ENCODE results near the gene PPP2R2C. TPM values are rescaled to one million over a fixed set of nuclear protein-coding genes. Genes with fewer than 3 reads are reported as not detected.

Gene PPP2R2C
- total and polyA plus RNA-seq, 2 donors = 5.4 to 6.4 TPM

DNA sequence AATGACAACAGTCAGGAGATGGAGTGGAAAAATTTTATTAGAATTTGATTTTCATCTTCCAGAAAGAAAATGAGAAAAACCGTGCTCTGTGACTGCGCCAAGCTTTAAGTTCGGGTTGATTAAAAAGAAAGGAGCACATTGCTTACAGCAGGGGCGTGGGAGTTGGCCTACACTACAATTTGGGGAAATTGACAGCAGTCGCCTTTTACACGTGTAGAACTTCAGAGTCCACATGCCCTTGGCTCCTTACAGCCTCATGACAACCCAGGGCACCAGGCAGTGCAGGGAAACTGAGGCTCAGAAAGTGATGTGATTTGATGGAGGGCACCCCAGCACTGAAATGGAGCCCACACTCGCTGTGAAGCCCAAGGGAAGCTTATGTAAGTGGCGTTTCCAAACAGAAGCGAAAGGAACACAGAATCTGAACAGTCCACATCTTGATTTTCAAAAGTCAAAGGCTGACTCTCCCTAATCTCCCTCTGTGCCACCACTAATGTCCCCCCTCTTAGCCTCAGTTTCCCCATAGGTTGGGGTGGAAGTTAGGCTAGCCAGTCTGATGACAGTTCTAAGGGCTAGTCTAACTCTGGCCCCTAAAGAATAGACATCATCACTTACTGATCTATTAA is 5.5 kb downstream of the PPP2R2C start:
- H3K27ac ChIP-seq (ENCODE audit: low read depth in 1 of 2, low read length in 1 of 2) = no peak overlapping the region
- no peaks in the 10 kb centered on the region for H3K4me1 ChIP-seq (ENCODE audit: control insufficient read depth in 2 of 2, insufficient read depth in 2 of 2, low read length in 2 of 2)
- H3K9me3 ChIP-seq (ENCODE audit: control insufficient read depth in 2 of 2, insufficient read depth in 1 of 2, low read length in 1 of 2) = no peaks in the 10 kb centered on the region
- 80% methylated on average over 9 of the region's 9 CpGs for WGBS
- no peak for DNase-seq (ENCODE audit: low read depth in 6 of 9, low spot score in 9 of 9)
- H3K4me3 ChIP-seq (ENCODE audit: low read length in 2 of 2) = no peak overlapping the region
- peaks cover 22 to 38% of the 10 kb centered on the region in 2 donors for H3K27me3 ChIP-seq (ENCODE audit: control insufficient read depth in 2 of 2, insufficient read depth in 1 of 2, low read length in 1 of 2)
- H3K36me3 ChIP-seq (ENCODE audit: control insufficient read depth in 2 of 2, insufficient read depth in 2 of 2, low read length in 1 of 2) = no peaks in the 10 kb centered on the region

DNA sequence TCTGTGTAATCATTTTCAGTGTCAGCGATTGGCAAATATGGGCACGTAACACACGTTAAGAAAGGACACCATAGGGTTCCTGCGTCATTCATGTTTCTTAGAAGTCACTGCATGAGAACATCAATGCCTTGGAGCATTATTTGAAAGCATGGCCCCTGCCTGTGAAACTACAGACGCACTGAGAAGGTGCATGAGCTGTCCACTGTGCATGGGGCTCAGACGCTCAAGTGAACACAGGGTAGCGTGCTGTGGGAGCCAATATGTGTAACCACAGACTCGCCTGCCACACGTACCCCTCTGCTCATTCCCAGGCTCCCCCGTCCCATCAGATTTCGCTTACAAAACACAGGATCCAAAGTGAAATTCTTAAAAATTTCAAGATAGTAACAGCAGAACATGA is 6.5 kb downstream of the PPP2R2C start:
- H3K27ac ChIP-seq (ENCODE audit: low read depth in 1 of 2, low read length in 1 of 2) = no peak overlapping the region
- H3K4me1 ChIP-seq (ENCODE audit: control insufficient read depth in 2 of 2, insufficient read depth in 2 of 2, low read length in 2 of 2) = no peaks in the 10 kb centered on the region
- no peak for DNase-seq (ENCODE audit: low read depth in 6 of 9, low spot score in 9 of 9)
- peaks cover 13 to 29% of the 10 kb centered on the region in 2 donors for H3K27me3 ChIP-seq (ENCODE audit: control insufficient read depth in 2 of 2, insufficient read depth in 1 of 2, low read length in 1 of 2)
- WGBS = 88% methylated on average over 11 of the region's 11 CpGs
- no peaks in the 10 kb centered on the region for H3K36me3 ChIP-seq (ENCODE audit: control insufficient read depth in 2 of 2, insufficient read depth in 2 of 2, low read length in 1 of 2)
- H3K9me3 ChIP-seq (ENCODE audit: control insufficient read depth in 2 of 2, insufficient read depth in 1 of 2, low read length in 1 of 2) = no peaks in the 10 kb centered on the region
- H3K4me3 ChIP-seq (ENCODE audit: low read length in 2 of 2) = no peak overlapping the region

DNA sequence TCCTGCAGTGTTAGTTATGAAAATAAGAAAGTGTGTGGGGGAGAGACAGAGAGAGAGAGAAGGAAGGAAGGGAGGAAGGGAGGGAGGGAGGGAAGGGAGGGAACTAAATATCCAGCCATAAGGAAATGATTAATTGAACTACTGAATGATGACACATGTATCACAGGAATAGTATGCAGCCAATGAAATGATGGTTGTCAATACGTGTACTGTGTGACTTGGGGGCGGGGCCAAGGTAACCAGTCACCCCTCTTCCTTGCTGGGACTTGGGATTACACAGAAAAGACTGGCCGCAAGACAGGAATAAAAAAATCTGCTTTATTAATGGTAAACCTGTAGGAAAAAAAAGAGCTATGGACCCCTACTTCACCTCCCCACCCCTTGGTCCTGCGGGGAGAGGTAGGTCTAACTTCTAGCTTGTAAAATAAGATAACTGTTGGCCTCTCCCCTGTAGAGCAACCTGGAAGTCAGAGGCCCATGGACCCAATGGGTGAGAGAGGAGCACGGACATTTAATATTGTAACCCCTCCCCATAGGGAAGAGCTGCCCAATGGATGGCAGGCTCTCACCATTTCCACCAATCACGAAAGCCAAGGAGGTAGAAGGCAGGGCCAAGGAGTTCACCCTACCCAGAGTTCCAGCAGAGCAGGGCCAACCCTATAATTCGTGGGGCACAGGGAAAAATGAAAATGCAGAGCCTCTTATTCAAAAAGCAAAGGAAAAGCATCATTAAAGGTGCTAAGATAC is 7.4 kb downstream of the PPP2R2C start:
- no peaks in the 10 kb centered on the region for H3K4me1 ChIP-seq (ENCODE audit: control insufficient read depth in 2 of 2, insufficient read depth in 2 of 2, low read length in 2 of 2)
- DNase-seq (ENCODE audit: low read depth in 6 of 9, low spot score in 9 of 9) = no peak
- H3K27me3 ChIP-seq (ENCODE audit: control insufficient read depth in 2 of 2, insufficient read depth in 1 of 2, low read length in 1 of 2) = peaks cover 4 to 19% of the 10 kb centered on the region in 2 donors
- H3K36me3 ChIP-seq (ENCODE audit: control insufficient read depth in 2 of 2, insufficient read depth in 2 of 2, low read length in 1 of 2) = no peaks in the 10 kb centered on the region
- WGBS = 89% methylated on average over 7 of the region's 7 CpGs
- no peak overlapping the region for H3K27ac ChIP-seq (ENCODE audit: low read depth in 1 of 2, low read length in 1 of 2)
- no peak overlapping the region for H3K4me3 ChIP-seq (ENCODE audit: low read length in 2 of 2)
- H3K9me3 ChIP-seq (ENCODE audit: control insufficient read depth in 2 of 2, insufficient read depth in 1 of 2, low read length in 1 of 2) = no peaks in the 10 kb centered on the region

DNA sequence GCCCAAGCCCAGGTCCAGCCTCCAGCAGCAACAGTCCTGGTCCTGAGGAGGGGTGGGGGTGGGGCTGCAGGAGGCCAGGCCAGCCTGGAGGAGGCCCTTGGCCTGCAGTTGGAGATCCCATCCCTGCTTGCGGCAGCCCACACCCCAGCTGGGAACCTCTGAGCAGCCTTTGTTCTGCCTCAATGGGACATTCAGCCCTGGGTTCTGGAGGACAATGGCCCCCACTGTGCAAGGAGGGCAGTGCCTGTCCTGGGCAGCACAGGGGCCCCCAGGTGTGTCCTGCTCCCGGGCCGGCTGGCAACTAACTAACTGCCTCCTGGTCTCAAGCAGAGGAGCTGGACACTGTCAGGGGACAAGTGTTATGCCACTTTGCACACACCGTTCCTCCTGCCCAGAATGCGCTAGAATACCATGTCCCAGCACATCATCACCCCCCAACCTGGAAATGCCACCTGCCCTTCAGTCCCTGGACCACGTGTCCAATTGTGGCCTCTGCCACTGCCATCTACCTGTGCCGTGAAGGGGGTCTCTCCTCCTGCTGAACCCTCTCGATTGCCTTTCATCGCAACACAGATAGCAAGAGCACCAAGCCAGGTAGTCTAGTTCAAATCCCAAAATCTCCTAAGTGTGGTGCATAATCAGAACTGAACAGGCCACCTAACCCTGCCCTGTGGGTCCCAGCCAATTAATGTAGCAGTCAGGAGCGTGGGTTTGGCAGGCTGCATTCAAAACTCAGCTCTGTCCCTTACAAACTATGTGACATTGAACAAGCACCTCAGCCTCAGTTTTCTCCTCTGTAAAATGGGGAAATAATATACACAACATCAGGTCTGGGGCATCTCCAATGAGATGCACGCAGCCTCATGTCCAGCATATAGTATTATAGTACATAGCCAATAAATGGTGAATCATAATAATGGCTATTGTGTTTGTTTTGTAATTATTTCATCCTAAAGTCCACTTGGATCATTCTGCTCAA is 8.8 kb downstream of the PPP2R2C start:
- 81% methylated on average over 11 of the region's 11 CpGs for WGBS
- H3K27me3 ChIP-seq (ENCODE audit: control insufficient read depth in 2 of 2, insufficient read depth in 1 of 2, low read length in 1 of 2) = peaks cover 0 to 6% of the 10 kb centered on the region in 2 donors
- H3K4me3 ChIP-seq (ENCODE audit: low read length in 2 of 2) = no peak overlapping the region
- H3K4me1 ChIP-seq (ENCODE audit: control insufficient read depth in 2 of 2, insufficient read depth in 2 of 2, low read length in 2 of 2) = no peaks in the 10 kb centered on the region
- peaks cover 0 to 3% of the 10 kb centered on the region in 2 donors for H3K9me3 ChIP-seq (ENCODE audit: control insufficient read depth in 2 of 2, insufficient read depth in 1 of 2, low read length in 1 of 2)
- DNase-seq (ENCODE audit: low read depth in 6 of 9, low spot score in 9 of 9) = no peak
- H3K27ac ChIP-seq (ENCODE audit: low read depth in 1 of 2, low read length in 1 of 2) = no peak overlapping the region
- no peaks in the 10 kb centered on the region for H3K36me3 ChIP-seq (ENCODE audit: control insufficient read depth in 2 of 2, insufficient read depth in 2 of 2, low read length in 1 of 2)

DNA sequence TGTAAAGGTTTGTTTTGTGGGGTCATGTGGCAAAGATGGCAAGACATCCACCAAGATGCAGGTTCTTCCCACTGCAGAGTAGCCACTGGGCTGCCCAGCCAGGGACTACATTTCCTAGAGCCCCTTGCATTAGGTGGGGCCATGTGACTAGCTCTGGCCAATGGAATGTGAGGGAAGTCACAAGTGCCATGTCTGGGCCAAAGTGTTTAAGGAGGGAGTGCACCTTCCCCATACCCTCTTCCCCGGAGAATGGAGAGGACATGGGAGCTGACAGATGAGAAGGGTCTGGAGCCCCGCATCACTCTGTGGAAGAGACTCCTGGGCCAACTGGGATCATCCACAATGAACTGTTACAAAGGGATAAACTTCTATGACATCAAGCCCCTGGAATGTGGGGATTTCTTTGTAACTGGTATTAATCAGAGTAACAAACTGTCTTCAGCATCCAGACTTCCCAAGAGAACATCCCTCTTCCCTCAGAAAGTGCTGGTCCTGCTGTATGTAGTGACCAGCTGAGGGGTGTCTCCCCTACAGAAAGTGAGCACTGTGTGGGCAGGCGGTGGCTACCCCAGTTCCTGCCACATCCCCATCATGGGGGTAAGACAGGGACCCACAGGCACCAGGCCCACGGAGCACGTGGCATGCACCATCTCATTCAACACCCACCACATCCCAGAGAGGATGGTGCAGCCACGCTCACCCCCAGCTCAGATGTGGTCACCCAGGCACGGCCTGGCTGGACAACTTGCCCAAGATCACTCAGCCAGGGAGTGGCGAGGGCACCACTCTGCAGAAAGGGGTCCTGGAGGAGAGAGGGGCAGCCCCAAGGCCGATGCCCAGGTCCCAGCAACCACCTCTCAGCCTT is 10.9 kb downstream of the PPP2R2C start:
- Histone ChIP-seq H3K36me3 (ENCODE audit: control insufficient read depth in 2 of 2, insufficient read depth in 2 of 2, low read length in 1 of 2) (no peaks in the 10 kb centered on the region), H3K4me1 (ENCODE audit: control insufficient read depth in 2 of 2, insufficient read depth in 2 of 2, low read length in 2 of 2) (no peaks in the 10 kb centered on the region), H3K27ac (ENCODE audit: low read depth in 1 of 2, low read length in 1 of 2) (no peak overlapping the region), H3K4me3 (ENCODE audit: low read length in 2 of 2) (no peak overlapping the region), H3K9me3 (ENCODE audit: control insufficient read depth in 2 of 2, insufficient read depth in 1 of 2, low read length in 1 of 2) (peaks cover 0 to 3% of the 10 kb centered on the region in 2 donors), H3K27me3 (ENCODE audit: control insufficient read depth in 2 of 2, insufficient read depth in 1 of 2, low read length in 1 of 2) (no peaks in the 10 kb centered on the region)
- WGBS = 88% methylated on average over 9 of the region's 9 CpGs
- DNase-seq (ENCODE audit: low read depth in 6 of 9, low spot score in 9 of 9) = no peak

DNA sequence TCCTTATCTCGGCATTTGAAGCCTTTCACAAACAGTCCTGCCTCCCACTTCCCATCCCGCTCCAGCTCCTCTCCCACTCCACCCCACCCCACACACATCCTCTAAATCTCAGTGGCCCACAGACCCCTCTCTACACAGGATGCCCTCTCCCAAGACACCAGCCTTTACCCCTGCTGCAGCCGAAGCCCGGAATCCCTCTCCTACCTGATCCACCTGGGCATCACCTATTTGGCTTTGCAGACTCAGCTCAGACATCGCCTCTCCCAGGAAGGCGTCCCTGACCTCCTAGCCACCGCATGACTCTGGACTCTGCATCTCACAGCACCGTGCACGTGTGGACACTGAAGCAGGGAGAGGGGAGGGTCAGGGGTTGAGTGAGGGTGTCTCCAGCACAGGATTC is 11.5 kb downstream of the PPP2R2C start:
- Histone ChIP-seq H3K9me3 (ENCODE audit: control insufficient read depth in 2 of 2, insufficient read depth in 1 of 2, low read length in 1 of 2) (peaks cover 0 to 3% of the 10 kb centered on the region in 2 donors), H3K4me1 (ENCODE audit: control insufficient read depth in 2 of 2, insufficient read depth in 2 of 2, low read length in 2 of 2) (no peaks in the 10 kb centered on the region), H3K36me3 (ENCODE audit: control insufficient read depth in 2 of 2, insufficient read depth in 2 of 2, low read length in 1 of 2) (no peaks in the 10 kb centered on the region), H3K4me3 (ENCODE audit: low read length in 2 of 2) (no peak overlapping the region), H3K27ac (ENCODE audit: low read depth in 1 of 2, low read length in 1 of 2) (no peak overlapping the region), H3K27me3 (ENCODE audit: control insufficient read depth in 2 of 2, insufficient read depth in 1 of 2, low read length in 1 of 2) (no peaks in the 10 kb centered on the region)
- 79% methylated on average over 9 of the region's 9 CpGs for WGBS
- DNase-seq (ENCODE audit: low read depth in 6 of 9, low spot score in 9 of 9) = no peak

DNA sequence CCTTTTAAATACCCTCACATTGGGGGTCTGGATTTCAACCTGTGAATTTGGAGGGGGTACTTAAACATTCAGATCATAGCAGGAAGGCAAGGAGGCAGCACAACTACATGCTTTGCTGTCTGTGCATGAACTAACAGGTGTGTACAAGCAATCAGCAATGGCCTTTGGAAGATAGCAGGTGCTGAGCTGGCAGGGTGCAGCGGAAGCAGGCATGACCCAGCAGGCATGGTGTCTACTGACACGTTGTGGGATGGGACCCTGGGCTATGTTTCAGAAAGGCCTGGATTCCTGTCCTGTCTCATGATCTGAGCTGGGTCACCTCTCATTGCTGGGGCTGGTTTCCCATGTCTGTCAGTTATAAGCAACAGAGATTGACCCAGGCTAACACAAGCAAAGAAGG is 13.9 kb downstream of the PPP2R2C start:
- Histone ChIP-seq H3K27ac (ENCODE audit: low read depth in 1 of 2, low read length in 1 of 2) (no peak overlapping the region), H3K27me3 (ENCODE audit: control insufficient read depth in 2 of 2, insufficient read depth in 1 of 2, low read length in 1 of 2) (no peaks in the 10 kb centered on the region), H3K4me1 (ENCODE audit: control insufficient read depth in 2 of 2, insufficient read depth in 2 of 2, low read length in 2 of 2) (no peaks in the 10 kb centered on the region), H3K36me3 (ENCODE audit: control insufficient read depth in 2 of 2, insufficient read depth in 2 of 2, low read length in 1 of 2) (no peaks in the 10 kb centered on the region), H3K9me3 (ENCODE audit: control insufficient read depth in 2 of 2, insufficient read depth in 1 of 2, low read length in 1 of 2) (peaks cover 0 to 3% of the 10 kb centered on the region in 2 donors), H3K4me3 (ENCODE audit: low read length in 2 of 2) (no peak overlapping the region)
- no peak for DNase-seq (ENCODE audit: low read depth in 6 of 9, low spot score in 9 of 9)
- WGBS = 90% methylated on average over 2 of the region's 2 CpGs

DNA sequence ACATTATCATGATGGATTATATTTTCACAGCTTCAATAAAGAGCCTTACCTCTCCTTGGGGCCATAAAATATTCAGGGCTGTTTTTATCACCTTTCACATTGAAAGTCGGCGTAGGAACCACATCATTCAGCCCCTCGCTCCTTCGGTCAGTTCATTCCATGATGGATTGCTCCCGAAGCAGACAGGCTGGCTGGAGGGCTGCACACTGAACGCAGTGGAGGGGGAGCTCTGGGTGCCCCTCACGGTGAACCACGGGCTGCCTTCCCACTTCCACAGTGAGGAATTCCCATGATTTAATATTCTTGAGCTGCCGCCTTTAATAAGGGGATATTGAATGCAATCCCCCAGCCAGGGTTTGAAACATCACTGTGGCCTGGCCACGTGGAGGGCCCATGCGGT is 16.0 kb downstream of the PPP2R2C start:
- Histone ChIP-seq H3K27ac (ENCODE audit: low read depth in 1 of 2, low read length in 1 of 2) (no peak overlapping the region), H3K27me3 (ENCODE audit: control insufficient read depth in 2 of 2, insufficient read depth in 1 of 2, low read length in 1 of 2) (no peaks in the 10 kb centered on the region), H3K4me3 (ENCODE audit: low read length in 2 of 2) (no peak overlapping the region), H3K4me1 (ENCODE audit: control insufficient read depth in 2 of 2, insufficient read depth in 2 of 2, low read length in 2 of 2) (no peaks in the 10 kb centered on the region), H3K9me3 (ENCODE audit: control insufficient read depth in 2 of 2, insufficient read depth in 1 of 2, low read length in 1 of 2) (peaks cover 0 to 3% of the 10 kb centered on the region in 2 donors), H3K36me3 (ENCODE audit: control insufficient read depth in 2 of 2, insufficient read depth in 2 of 2, low read length in 1 of 2) (no peaks in the 10 kb centered on the region)
- DNase-seq (ENCODE audit: low read depth in 6 of 9, low spot score in 9 of 9) = no peak
- WGBS = 83% methylated on average over 11 of the region's 11 CpGs

All from thymus (tissue), 11 donors.